Rectal smooth muscle tissue (tissue), 1 donor: ENCODE data around the gene TMA7.
A peak's percentile ranks its signal among the peaks of the same experiment; 100 is the strongest.

Experiments used
- H3K27ac ChIP-seq: one replicate; pipeline ENCODE4 v1.7.0; 2013; ENCODE audit warnings: low read depth, low read length, inconsistent platforms
- H3K27me3 ChIP-seq: one replicate; pipeline ENCODE4 v1.7.0; 2013; ENCODE audit warnings: low read length; ENCODE audit not compliant: control insufficient read depth, insufficient read depth
- H3K36me3 ChIP-seq: one replicate; pipeline ENCODE4 v1.7.0; 2013; ENCODE audit warnings: low read length; ENCODE audit not compliant: control insufficient read depth, insufficient read depth
- H3K4me1 ChIP-seq: one replicate; pipeline ENCODE4 v1.7.0; 2013; ENCODE audit warnings: low read length; ENCODE audit not compliant: control insufficient read depth, insufficient read depth
- H3K4me3 ChIP-seq: one replicate; pipeline ENCODE4 v1.7.0; 2013; ENCODE audit warnings: low read length
- H3K9ac ChIP-seq: one replicate; pipeline ENCODE4 v1.7.0; 2013; ENCODE audit warnings: low read length

TMA7 gene

GRCh38 chr3:48403533-48404439, 36.3 kb upstream of the TMA7 start:
- H3K4me1 ChIP-seq = peaks cover 15% of the 10 kb centered on the region
- H3K27me3 ChIP-seq = no peaks in the 10 kb centered on the region
- no peak overlapping the region for H3K9ac ChIP-seq
- H3K4me3 ChIP-seq = no peak overlapping the region
- H3K36me3 ChIP-seq = peaks cover 12% of the 10 kb centered on the region
- H3K27ac ChIP-seq = peak overlapping the region; percentile 87

- Histone ChIP-seq H3K4me1 (peaks cover 15% of the 10 kb centered on the region), H3K27me3 (no peaks in the 10 kb centered on the region), H3K27ac (no peak overlapping the region), H3K9ac (no peak overlapping the region), H3K4me3 (no peak overlapping the region), H3K36me3 (peaks cover 15% of the 10 kb centered on the region)
Measured at GRCh38 chr3:48404440-48405342, 35.4 kb upstream of the TMA7 start.

GRCh38 chr3:48405343-48405881, 34.6 kb upstream of the TMA7 start:
- Histone ChIP-seq H3K27me3 (no peaks in the 10 kb centered on the region), H3K36me3 (peaks cover 17% of the 10 kb centered on the region), H3K4me3 (no peak overlapping the region), H3K9ac (no peak overlapping the region), H3K27ac (no peak overlapping the region), H3K4me1 (peaks cover 15% of the 10 kb centered on the region)

- Histone ChIP-seq H3K27me3 (no peaks in the 10 kb centered on the region), H3K4me3 (no peak overlapping the region), H3K4me1 (peaks cover 15% of the 10 kb centered on the region), H3K9ac (no peak overlapping the region), H3K27ac (no peak overlapping the region), H3K36me3 (peaks cover 23% of the 10 kb centered on the region)
Measured at GRCh38 chr3:48405971-48406370, 34.1 kb upstream of the TMA7 start.

DNA sequence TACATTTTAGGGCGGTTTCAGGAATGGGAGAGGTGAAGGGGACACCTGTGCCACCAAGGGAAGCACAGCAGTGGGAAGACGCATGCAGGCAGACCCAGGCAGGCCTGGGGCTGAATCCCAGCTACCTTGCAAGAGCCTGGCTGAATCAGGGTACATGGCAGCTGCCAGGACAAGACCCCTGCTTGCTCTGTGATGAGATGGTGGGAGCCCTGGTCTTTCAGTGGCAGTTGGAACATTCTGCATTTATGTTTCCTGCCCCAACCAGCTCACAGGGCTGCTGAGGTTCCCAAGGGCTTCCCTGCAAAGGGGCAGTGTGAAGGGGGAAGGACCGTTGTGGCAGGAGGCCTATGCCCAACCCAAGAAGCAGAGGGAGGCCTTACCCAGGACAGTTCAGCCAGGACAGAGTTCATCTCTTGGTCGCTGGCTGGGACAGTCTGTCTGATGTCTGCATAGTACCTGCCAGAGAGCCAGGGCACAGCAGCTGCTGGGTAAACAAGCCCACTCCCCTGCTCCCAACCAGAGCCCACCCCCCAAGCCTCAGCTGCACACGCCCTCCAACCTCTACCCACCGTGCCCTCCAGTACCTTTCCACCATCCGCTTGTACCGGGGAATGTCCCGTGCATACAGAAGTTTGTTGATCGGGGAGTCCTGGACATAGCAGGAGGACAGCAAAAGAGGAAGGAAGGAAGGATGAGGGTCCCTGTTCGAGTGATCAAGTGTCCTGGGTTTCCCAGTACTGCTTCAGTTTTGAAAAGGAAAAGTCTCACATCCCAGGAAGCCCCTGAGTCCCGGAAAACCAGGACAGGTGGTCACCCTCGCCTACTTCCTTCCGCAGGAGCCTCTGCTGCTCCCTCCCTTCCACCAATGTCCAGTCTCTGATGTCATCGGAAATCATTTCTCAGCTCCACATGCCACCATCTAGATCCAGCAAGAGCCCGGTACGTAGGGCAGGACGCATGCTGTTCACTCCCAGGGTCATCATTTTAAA, 33.3 kb upstream of the TMA7 start:
- Histone ChIP-seq H3K4me1 (peaks cover 11% of the 10 kb centered on the region), H3K9ac (no peak overlapping the region), H3K27me3 (no peaks in the 10 kb centered on the region), H3K36me3 (peaks cover 28% of the 10 kb centered on the region), H3K27ac (no peak overlapping the region), H3K4me3 (no peak overlapping the region)

DNA sequence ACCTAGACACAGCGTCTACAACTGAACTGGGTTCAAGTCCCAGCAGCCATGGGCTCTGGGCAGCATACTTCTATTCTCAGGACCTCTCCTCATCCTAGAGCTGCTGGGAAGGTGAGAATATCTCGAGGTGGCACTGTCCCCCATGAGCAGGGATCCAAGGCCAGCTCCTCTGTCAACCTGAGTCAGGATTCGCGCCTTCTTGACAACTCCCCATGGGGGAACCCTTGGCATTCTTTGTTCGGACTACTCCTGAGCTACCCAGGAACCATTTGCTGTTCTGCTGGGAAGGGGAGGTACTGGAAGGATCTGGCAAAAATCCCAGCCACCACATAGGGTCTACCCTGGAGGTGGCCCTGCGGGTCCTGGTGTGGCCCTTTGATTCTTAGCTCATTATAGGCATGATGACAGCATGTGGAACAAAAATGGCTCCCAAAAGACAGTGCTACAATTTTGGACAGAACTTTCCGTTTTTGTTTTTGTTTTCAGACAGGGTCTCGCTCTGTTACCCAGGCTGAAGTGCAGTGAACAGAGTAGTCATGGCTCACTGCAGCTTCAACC, 32.4 kb upstream of the TMA7 start:
- Histone ChIP-seq H3K4me3 (no peak overlapping the region), H3K9ac (no peak overlapping the region), H3K27me3 (no peaks in the 10 kb centered on the region), H3K27ac (no peak overlapping the region), H3K4me1 (peaks cover 4% of the 10 kb centered on the region), H3K36me3 (peaks cover 32% of the 10 kb centered on the region)

GRCh38 chr3:48408823-48409281, 31.2 kb upstream of the TMA7 start:
- H3K9ac ChIP-seq = no peak overlapping the region
- H3K27me3 ChIP-seq = no peaks in the 10 kb centered on the region
- H3K4me3 ChIP-seq = no peak overlapping the region
- peaks cover 41% of the 10 kb centered on the region for H3K36me3 ChIP-seq
- no peaks in the 10 kb centered on the region for H3K4me1 ChIP-seq
- H3K27ac ChIP-seq = no peak overlapping the region

DNA sequence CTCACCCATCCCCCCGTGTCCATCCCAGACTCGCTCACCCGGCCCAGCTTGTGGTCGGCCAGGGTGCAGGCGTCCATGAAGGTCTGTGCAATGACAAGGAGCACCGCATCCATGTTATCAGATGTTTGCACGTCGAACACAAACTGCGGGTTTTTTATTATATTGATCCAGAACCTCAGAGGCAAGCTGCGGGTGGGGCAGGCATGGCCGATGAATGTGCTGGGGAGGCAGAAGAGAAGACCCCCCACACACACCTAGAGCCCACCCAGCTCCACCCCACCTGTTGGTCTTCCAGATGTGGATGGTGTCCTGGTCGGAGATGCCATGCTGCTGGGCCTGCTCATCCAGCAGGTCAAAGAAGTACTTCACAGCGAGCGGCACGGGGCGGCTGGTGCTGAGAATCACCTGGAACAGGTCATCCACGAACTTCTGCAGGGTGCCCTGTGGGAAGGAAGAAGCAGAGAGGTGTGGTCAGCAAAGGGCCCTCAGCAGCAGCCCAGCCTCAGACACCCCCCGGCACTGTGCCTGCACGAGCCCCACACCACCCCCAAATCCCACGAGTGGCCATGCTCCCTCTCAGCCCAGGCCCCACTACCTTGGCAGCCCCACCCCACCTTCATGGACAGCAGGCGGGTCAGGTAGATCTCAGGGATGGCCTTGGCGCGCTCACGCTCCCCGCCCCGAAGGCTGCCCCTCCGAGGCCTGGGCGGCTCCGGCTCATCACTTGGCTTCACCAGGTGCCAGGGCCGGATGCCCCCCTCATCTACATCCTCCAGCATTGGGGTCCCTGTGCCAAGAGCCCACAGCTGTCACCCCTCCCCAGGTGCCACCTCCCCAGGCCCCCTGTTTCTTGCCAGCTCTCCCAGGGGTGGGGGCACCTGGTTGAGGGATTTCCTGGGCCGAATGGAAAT, 30.5 kb upstream of the TMA7 start:
- Histone ChIP-seq H3K36me3 (peaks cover 44% of the 10 kb centered on the region), H3K27ac (no peak overlapping the region), H3K4me3 (no peak overlapping the region), H3K9ac (no peak overlapping the region), H3K27me3 (no peaks in the 10 kb centered on the region), H3K4me1 (no peaks in the 10 kb centered on the region)

DNA sequence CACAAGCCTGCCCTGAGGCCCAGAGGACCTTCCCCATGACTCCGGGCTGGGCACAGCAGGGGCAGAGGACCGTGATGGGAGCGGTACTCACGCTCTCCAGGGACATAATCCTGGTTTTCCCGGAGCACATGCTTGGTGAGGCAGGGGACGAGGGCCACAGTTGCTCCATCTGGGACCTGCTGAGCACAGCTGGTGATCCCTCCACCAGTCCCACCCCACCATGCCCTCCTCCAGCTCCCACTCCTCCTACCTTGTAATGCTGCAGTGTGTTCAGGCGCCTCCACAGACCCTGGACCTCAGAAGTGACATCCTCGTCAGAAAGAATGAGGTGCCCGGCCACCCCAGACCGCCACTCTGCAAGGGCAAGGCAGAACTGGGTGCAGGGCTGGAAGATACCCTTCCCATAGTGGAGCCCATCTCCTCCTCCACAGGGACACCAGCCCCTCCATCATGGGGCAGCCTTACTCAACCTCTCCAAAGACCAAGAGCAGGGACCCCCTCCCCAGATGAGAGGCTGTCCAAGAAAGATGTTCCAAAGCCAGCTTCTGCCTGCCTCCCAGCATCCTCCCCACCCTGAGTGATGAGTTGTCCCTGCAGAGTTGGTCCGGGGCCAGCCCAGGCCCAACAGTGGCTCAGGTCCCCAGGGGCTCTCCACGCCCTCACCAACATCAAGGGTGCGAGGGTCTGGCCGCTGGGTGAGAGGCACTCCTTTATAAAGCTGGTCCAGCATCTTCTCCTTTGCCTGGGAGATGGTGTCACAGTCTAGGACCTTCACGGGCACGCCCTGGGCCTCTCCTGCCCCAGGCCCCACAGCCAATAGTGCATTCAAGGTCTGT, 29.6 kb upstream of the TMA7 start:
- H3K36me3 ChIP-seq = peaks cover 42% of the 10 kb centered on the region
- no peak overlapping the region for H3K9ac ChIP-seq
- H3K4me3 ChIP-seq = no peak overlapping the region
- H3K27me3 ChIP-seq = no peaks in the 10 kb centered on the region
- H3K27ac ChIP-seq = no peak overlapping the region
- H3K4me1 ChIP-seq = no peaks in the 10 kb centered on the region

GRCh38 chr3:48411041-48411588, 28.9 kb upstream of the TMA7 start:
- H3K27me3 ChIP-seq = no peaks in the 10 kb centered on the region
- H3K4me3 ChIP-seq = no peak overlapping the region
- no peak overlapping the region for H3K27ac ChIP-seq
- no peak overlapping the region for H3K9ac ChIP-seq
- H3K4me1 ChIP-seq = no peaks in the 10 kb centered on the region
- H3K36me3 ChIP-seq = peaks cover 42% of the 10 kb centered on the region
